ENCODE results near the gene TERT.
"Not testable (repeated sequence)": the region's sequence is repeated elsewhere in the genome, so short reads cannot be mapped to it uniquely, and the experiment has no call there.

The TERT gene

DNA sequence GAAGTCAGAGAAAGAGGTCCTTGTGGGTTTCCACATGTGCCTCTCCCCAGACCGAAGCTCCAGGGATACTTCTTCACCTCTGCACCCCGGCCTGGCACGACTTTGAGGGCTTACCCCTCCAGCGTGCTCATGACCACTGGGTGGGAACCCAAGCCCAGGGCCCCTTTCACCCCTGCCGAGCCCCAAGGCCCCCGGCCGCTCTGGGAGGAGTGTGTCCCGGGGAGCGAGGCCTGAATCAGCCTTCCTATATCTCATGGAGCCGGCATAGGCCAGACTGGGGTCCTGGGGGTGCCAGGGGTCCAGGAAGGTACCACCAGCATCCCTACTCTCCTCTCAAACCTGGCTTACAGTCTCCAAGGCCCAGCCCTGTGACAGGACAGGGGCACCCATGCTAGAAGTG is 17.1 kb downstream of the TERT start:
- no peak for DNase-seq

DNA sequence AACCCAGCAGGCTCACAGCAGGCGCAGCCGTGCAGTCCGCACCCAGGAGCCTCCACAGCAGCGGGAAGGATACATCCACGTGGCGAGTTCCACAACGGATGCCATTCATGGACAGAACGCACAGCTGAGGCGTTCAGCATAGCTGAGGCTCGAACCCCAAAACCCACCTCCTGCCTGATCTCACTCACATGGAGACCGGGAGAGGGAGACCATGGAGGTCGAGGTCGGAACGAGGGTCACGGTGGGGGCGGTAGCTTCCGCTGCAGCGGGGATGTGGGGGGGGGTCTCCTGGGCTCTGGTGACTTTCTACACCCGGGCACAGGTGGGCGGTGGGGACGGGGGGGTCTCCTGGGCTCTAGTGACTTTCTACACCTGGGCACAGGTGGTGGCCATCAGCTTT is 17.5 kb downstream of the TERT start:
- no peak for DNase-seq

DNA sequence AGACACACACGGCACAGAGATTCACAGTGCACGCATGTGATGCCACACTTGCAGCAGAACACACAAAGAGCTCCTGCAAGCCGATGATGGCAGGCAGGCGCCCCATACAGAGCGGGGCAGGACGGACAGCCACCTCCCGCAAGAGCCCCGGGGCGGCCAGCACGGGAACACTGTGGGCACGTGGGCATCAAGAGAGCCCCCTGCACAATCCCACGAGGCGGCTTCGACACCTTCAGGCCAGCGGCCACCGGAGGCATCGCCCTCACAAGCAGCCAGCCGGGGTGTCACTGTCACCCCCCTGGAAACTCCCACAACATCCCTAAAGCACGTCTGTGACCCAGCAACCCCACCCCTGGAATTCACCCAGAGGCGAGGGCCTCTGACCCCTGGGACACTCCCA is 17.9 kb downstream of the TERT start:
- no peak for DNase-seq

DNA sequence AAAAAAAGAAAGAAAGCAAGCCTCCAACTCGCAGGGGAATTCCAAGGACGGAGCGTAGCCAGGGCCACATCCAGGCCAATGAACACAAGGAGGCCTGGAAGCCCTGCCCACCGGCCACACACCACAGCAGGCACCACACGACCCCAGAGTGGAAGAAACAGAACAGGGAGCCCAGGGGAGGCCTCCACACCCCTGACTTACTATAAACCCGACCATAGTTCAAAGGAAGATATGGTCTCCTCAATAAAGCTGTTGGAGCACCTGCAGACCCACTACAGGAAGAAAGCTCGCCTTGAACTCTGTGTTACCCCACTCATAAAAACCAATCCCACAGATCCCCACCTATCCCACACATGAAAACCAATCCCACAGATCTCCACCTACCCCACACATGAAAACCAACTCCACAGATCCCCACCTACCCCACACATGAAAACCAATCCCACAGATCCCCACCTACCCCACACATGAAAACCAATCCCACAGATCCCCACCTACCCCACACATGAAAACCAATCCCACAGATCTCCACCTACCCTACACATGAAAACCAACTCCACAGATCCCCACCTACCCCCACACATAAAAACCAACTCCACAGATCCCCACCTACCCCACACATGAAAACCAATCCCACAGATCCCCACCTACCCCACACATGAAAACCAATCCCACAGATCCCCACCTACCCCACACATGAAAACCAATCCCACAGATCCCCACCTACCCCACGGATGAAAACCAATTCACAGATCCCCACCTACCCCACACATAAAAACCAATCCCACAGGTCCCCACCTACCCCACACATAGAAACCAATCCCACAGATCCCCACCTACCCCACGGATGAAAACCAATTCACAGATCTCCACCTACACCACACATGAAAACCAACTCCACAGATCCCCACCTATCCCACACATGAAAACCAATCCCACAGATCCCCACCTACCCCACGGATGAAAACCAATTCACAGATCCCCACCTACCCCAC is 19.2 kb downstream of the TERT start:
- not testable (repeated sequence) for DNase-seq

DNA sequence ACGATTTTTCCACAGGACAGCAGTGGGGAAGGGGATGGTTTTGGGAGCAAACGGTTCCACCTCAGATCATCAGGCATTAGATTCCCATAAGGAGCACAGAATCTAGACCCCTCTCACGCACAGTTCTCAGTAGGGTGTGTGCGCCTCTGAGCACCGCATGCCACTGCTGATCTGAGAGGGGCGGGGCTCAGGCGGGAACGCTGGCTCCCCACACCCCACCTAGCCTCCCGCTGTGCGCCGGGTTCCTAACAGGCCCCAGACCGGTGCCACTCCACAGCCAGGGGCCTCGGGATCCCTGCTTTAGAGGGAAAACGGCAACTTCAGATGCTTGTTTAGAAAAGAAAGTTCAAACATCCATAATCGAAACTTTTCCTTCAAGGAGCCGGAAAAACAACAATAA is 20.4 kb downstream of the TERT start:
- no peak for DNase-seq

DNA sequence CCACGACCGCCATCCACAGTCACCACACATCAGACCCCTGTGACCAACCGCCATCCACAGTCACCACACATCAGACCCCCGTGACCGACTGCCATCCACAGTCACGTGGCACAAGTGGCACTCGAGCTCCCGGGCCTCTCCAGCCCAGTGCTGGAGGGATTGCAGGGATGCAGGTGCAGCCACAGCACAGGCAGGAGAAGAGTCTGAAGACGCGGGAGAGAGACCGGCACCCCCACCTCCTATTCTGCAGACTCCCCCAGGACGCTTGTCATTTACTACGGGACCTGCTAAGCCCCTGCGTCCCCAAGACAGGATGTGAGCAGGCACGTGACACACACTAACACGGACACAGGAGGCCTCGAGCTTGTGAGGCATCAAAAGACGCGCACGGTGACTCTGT is 21.1 kb downstream of the TERT start:
- DNase-seq = no peak

DNA sequence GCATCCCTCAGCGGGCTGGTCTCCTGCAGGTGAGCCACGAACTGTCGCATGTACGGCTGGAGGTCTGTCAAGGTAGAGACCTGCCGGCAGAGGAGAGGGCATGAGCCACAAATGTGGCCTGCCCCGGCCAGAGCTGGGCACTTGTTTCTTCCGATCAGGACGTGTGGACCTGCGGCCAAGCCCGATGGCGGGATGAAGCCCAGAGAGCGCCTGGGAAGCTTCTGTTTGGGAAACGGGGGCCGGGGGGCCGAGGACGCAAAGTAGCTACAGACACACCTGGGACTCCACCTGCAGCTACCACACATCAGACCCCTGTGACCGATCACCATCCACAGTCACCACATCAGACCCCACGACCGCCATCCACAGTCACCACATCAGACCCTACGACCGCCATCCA is 22.7 kb downstream of the TERT start:
- DNase-seq = no peak

DNA sequence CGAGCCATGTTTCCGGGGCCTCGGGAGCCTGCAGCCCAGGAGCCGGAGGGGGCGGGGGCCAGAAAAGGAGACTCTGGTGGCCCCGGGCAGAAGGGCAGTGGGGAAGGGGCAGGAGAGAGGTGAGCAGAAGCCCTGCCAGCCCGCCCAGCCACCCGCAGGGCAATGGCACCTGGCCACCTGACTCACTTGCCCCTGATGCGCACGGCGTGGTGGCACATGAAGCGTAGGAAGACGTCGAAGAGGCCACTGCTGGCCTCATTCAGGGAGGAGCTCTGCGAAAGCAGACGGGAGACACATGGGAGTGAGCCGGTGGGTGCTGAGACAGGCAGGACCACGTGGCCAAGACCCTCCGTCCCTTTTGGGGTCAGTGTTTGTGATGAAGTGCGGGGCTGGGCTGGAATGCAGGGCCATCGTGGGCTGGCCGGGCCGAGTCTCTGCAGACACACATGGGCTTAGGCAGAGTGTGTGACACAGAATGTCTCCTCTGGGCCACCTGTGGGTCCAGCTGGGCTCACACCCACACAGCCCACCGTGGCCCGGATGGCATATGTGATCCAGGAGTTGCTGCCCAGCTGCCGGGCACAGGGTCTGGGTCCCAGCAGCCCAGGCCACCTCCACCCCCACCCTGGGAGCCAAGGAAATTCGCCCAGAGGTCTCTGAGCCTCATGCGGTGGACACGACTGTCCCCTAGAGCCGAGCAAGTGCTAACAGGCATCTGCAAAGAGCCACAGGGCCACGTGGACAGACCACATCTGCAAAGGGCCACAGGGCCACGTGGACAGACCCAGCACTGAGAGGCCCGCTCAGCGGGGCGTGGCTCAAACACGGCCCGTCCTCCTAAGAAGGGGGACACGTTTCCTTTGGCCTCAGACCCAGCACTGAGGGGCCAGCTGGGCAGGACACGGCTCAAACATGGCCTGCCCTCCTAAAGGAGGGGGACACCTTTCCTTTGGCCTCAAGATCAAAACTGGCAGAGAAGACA is 23.6 kb downstream of the TERT start:
- DNase-seq = no peak

DNA sequence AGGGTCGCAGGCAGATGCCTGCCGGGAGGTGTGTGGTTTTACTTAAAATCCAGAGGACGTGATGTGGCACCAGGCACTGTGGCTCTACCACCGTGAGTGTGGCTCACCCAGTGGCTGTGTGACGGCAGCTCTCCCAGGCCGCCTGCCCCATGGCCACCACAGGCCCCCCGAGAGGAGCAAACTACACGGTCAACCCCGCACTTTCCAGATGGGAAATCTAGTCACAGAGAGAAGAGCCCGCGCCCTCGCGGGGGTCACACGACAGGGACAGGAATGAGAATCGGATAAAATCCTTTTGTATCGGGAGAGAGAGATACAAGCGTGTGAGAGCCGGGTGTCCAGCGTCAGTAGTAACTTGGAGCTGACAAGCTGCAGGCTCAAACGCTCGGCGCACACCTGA is 24.4 kb downstream of the TERT start:
- no peak for DNase-seq

DNA sequence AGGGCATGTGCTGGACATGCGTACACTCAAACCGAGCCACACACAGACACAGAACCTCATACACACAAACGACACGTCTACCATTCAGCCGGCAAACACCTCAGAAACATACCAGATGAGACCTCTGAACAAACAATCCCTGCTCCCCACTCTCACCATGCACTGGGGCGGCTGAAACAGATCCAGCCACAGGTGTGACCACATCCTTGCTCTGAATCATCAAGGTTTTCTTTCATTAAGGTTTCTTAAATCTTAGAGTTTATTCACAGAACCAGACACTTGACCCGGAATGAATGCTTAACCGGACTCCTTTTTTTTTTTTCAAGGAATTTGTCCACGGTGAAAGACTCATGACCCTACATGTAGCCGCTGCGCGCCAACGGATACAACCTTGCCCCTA is 26.2 kb downstream of the TERT start:
- peak; percentile 50 for DNase-seq

DNA sequence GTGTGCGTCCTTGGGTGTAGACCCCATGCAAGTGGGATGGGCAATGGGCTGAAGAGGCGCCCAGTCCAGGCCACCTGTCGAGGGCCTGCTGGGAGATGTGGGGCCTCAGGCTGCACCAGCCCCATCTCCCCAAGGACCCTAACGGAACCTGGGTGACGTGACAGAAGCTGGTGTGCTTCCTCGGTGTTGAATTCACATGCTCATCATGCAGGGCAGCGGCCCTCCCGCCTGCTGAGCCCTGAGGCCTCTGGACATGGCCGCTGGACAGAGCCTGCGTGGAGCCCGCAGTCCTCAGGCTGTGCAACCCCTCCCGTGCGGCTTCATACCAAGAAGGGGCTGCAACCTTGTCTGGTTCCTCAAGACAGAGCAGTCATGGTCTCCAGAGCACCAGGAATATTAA is 26.8 kb downstream of the TERT start:
- DNase-seq = no peak

DNA sequence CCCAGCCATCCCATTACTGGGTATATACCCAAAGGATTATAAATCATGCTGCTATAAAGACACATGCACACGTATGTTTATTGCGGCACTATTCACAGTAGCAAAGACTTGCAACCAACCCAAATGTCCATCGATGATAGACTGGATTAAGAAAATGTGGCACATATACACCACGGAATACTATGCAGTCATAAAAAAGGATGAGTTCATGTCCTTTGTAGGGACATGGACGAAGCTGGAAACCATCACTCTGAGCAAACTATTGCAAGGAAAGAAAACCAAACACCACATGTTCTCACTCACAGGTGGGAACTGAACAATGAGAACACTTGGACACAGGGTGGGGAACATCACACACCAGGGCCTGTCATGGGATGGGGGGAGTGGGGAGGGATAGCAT is 27.4 kb downstream of the TERT start:
- DNase-seq = not testable (repeated sequence)

DNA sequence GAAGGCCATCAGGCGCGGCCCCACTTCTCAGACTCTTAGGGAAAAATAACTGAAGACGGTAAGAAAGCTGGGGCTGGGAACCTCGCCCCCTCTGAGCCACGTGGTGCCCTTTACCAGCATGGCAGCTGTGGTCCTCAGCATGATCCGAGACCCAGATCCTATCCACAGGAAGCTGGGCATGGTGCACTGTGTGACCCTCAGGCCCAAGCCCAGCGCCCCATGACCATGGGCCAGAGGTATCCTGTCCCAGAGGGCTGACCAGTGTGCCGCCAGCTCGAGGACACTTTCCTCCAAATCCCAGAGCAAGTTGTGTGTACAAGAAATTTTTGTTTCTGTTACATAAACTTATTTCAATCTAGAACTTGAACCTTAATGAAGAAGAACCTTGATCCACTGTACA is 28.1 kb downstream of the TERT start:
- DNase-seq = no peak

DNA sequence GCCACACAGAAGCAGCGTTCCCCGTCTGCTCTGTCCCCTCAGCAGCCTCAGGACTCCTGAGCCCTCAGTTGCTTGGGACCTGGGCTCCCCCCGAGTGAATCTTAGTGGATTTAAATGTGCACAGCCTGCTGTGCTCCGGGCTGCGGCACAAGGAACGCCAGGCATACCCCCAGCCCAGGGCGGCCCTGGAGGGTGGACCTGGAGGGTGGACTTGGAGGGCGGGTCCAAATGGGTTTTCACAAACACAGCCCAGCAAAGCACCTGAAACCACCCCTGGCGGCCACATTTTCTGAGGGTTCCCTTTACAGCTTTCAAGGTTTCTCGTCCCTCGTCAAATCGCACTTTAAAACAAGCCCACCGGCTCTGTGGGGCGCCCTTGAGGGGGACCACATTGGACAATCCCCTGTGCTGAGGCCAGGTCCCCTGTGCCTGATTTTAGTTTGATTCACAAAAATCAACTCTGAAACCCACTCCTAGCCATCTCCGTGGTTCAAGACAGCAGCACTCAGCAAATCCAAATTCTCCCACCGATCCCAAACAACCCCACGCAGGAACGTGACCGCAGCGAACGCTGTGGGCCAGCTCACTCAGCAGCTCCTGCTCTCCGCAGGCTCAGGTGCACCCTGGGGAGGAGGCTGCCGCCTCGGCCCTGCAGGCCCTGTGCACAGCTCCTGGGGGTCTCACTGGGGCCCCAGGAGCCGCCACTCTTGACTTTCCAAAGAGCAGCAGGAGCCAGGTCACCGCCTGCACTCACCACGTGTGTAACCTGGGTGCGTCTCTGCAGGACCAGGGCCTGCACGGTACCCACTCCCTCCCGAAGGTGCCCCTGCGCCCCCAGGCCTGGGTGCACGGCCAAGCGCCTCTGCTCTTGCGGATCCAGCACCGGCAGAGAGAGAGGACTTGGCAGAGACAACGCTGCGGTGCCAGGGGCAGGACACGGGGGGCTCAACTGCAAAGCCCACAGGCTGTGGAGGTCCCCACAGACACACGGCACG is 29.1 kb downstream of the TERT start:
- DNase-seq = no peak

DNA sequence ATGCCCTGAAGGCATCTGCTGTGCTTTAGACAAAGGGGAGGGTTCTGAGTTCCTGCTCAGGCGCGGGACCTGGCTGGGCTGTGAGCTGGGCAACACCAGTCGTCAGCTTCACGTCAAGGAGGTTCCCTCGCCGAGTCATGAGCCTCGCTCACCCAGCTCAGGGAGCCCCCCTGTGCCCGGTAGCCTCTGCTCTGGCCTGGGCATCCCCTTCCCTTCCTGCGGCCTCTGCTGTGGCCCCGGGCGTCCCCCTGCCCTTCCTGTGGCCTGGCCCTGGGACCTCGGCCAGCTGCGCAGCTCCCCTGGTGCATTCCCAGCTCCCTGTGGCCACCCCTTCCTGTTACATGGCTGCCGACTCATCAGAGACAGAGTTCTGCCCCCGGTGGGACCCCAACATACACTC is 29.8 kb downstream of the TERT start:
- no peak for DNase-seq

DNA sequence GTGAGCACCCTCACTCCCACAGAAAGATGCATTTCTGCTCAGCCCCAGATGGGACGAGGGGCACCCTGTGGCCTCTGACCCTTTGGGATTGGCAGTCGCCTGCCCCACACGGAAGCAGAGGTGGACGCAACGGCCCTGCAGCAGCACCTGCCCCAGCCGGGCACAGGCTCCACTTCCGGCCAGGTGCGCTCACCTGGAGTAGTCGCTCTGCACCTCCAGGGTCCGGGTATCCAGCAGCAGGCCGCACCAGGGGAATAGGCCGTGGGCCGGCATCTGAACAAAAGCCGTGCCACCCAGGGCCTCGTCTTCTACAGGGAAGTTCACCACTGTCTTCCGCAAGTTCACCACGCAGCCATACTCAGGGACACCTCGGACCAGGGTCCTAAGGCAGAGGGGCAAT is 30.7 kb downstream of the TERT start:
- DNase-seq = no peak

DNA sequence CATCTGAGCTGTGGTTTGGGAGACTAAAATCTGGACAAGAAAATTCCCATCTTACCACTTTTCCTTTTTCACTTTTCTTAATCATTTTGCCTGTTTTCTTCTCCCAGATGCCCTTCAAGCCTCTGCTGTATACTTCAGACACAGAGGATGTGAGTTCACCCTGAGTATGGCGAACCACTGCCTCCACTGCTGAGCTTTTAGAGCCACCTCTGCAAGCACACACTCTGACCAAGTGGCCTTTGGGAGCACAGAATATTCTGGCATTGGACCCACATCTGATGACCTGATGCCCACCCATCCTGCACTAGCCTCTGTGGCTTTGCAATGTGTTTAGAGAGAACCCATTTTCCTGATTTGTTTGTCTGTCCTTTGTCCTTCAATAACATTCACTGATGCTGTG is 32.5 kb downstream of the TERT start:
- DNase-seq = no peak

DNA sequence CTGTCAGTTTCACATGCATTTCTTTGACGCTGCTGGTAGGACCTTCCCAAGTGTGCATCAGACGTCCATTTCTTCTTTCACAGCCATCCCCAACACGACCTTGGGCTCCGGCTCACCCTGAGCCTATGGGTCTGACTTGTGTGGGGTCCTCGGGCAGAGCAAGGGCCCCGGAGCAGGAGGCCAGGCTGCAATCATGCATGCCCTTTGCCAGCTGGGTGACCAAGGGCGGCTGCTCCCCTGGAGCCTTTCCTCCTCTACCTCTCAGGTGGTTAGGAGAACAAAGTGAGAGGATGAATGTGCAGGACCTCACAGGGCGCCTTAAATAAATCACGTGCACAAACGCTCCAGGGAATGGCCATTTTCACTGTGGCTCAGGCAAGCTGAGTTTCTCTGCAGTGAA is 33.2 kb downstream of the TERT start:
- no peak for DNase-seq

DNA sequence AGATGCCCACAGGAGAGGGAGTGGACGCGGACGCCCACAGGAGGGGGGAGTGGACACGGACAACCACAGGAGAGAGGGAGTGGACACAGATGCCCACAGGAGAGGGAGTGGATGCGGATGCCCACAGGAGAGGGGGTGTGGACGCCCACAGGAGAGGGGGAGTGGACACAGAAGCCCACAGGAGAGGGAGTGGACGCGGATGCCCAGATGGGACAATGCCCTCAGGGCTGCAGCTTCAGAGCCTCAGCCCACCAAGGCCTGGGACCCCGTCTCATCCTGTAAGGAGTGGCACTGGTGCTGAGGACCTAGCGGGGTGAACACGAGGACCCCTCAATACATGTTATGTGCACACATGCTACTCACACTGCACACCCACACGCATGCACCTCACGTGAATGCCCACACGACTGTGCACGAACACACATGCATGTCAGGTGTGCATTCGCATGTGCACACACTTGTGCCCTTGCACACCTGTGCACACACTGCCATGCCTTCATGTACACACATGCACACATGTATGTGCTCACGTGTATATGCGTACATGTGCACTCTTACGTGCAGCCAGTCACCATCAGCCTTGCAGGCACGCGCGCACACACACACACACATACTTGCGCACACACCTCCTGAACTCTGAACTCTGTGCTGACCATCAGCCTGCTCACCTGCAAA is 34.9 kb downstream of the TERT start:
- DNase-seq = no peak

DNA sequence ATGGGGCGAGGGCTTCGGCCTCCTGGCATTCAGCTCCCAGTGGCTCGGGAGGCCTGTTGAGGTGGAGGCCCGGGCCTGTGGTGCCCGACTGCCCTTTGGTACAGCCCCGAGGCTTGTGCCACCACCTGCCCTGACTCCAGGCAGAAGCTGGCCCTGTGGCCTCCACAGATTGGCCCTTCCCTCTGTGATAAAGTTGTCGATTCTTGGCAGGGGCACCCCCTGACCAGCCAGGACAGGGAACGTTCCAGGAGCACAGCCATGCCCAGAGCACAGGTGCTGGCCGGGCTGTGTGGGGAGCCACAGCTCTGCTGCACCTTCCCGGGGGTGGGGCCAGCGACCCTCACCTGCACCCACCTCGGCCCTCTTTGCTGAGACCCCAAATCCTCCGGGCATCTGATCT is 37.0 kb downstream of the TERT start:
- DNase-seq = no peak

DNA sequence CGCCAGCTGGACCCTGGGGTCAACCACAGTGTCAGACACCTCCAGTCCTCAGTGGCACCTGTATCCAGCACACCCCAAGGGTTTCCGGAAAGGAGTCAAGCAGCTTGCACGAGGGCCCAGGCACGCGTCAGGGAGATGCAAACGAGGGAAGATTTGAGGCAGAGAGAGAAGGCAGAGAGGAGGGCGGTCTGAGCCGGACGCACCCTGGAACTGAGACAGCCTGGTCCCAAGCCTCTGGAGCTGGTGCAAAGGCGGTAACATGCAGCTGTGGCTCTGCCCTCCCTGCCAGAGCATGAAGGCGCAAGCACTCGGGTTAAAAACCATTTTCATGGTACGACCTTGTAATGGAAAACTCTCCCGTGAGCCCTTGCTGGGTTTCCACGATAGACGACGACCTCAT is 37.5 kb downstream of the TERT start:
- DNase-seq = no peak

DNA sequence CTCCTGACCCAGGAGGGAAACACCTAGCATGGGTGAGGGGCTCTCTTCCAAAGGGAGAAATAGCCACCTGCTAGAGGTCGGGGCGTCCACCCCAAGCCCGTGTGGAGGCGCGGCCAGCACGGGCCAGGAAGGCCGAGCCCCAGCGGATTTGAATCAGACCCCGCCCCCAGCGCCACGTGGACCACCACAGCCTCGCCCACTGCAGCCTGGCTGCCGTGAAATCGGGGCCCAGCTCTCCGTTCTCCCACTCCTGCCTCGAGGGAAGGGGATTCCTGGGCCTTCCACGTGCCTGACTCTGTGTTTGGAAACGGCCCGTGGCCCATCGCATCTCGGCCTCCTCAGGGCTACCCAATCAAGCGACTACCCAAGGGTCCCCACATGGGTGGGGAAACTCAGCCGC is 38.1 kb downstream of the TERT start:
- DNase-seq = no peak

All from CD4-positive, alpha-beta T cell treated with Interleukin-6 for 4 hours (primary cell).